ENCODE measurements around the gene ADAMTS17.
"Not testable (repeated sequence)": the region's sequence is repeated elsewhere in the genome, so short reads cannot be mapped to it uniquely, and the experiment has no call there.

The ADAMTS17 gene

DNA sequence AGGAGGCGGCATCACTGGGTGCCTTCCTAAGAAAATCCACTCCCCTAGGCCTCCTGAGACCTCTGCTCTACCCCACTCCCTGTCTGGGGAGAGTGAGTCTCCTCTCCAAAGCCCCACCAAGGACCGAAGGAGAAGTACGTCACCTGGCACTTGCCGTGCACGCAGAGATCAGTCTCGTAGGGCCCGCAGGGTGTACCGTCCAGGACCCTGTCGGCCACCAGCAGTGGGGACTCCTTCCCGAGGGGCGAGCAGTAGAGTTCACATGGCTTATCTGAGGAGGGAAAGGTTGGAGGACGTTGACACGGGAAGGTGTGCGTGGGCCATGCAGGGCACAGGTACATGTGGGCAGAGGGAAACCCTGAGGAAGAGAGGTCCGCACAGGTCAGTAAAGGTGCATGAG, 232.9 kb downstream of the ADAMTS17 start:
- DNase-seq (ENCODE audit: low spot score), result no peak

DNA sequence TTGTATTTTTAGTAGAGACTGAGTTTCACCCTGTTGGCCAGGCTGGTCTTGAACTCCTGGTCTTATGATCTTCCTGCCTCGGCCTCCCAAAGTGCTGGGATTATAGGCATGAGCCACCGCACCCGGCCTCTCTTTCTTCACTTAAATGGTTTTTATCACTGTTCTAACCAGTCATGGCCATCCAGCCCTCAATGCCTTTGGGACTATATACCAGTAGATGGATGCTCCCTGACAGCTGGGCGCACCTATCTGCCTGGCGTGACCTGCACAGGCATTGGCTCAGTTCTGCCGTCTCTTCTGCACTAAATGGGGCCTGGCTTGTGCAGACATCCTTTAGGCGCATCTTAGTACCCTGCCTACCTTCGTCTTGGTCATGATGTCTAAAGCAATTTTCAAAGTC, 233.4 kb downstream of the ADAMTS17 start:
- DNase-seq (ENCODE audit: low spot score), result no peak

DNA sequence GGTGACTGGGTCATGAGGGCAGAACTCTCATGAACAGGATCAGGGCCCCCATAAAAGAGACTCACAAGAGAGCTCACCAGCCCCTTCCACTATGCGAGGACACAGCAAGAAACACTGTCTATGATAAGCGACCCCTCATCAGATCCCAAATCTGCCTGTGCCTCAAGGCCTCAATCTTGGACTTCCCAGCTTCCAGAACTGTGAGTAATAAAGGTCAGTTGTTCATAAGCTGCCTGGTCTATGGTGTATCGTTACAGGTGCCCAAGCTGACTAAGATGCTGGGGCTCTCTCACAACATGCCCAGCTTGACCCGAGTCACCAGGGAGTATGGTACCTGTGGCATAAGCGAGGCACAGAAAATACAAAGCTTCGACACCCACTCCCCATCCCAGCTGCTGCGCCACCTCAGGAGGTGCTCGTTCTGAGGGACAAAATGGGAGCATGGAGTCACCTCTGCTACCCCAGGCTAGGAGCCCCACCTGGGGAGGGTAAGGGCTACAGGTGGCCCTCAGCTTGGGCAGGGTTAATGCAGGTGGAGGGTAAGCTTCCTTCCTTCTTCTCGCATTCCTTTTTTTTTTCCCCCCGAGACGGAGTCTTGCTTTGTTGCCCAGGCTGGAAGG, 234.1 kb downstream of the ADAMTS17 start:
- no peak for DNase-seq (ENCODE audit: low spot score)

DNA sequence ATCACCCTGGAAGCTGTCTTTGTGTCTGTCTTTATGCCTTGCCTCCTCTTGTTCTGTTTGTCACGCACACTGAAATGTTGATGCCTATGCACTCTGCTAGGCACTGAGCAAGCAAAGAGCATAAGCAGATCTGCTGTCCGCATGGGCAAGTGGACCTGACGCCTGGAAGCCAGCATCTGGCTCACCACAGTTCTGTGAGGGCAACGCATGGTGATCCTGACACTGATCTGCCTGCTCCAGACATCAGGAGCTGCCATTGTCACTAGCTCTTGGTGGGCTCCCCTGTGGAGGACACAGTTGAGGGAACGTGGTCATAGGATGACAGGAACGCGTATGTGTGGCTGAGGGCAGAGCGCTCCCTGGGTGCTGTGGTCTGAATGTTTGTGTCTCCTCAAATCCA, 234.6 kb downstream of the ADAMTS17 start:
- no peak for DNase-seq (ENCODE audit: low spot score)

DNA sequence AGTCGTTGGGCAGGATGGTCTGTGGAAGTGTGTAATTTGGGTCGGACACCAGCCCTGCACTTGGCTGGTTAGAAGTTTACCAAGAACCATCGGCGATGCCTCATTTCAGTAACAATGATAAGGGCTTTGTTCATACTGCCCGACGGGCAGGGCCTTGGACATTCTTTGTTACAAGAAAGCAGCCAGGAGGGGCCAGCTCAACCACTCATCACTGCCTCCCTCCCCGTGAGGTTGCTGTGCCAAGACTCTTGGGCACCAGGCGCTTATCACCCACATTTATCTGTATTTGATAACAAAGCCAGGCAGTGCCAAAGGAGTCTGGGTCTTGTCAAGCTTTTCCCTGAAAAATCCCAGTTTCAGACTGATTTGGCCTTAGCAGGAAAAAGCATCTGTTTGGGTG, 235.0 kb downstream of the ADAMTS17 start:
- no peak for DNase-seq (ENCODE audit: low spot score)

DNA sequence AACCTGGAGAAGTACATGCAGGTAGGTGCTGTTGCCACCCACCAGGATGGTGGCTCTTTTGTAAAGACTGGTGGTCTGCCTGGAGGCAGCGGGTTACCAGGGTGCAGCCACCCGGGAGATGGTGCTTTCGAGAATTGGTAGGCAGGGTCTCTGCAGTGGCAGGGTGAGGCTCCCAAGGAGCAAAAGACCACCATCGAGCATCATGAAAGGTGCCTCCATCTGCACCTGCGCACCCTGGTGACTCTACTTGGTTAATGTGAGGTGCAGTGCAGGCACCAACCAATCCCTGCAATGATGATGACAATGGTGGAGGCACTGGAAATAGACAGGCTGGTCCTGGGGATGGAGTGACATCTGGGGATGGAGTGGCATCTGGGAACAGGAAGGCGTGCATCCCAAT, 236.7 kb downstream of the ADAMTS17 start:
- DNase-seq (ENCODE audit: low spot score), result no peak

DNA sequence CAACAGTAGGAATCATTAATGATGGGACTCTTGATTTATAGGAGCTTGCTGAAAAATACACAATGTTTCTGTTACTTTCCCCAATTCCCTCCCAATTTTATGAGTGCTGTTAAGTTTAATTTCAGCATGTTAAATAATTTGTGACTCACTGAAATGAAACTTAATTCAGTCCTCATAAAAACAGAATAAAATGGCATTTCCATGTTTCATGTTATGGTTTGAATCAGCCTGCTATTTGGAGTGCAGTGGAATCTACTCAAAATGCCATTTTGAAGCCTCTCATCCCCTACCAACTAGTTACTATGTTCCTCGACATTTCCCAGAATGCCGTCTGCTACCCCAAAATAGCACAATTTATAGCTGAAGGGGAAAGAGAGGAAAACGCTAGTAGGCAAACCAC, 237.5 kb downstream of the ADAMTS17 start:
- DNase-seq (ENCODE audit: low spot score), result no peak

DNA sequence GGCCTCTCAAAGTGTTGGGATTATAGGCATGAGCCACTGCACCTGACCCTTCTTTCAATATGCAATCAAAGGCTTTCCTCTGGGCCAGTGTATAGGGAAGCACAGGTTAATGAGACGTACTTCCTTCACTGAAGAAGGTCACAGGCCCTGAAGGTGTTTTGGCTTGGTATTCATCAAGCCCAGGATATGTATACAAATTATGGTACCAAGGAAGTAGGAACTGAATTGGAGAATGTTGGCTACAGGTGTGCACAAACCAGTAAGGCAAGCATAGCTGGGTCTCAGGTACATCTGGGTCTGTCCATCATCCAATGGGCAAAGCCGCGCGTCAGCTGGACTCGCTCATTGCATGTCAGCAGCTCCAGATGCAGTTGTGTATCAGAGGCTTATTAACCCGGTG, 237.9 kb downstream of the ADAMTS17 start:
- no peak for DNase-seq (ENCODE audit: low spot score)

DNA sequence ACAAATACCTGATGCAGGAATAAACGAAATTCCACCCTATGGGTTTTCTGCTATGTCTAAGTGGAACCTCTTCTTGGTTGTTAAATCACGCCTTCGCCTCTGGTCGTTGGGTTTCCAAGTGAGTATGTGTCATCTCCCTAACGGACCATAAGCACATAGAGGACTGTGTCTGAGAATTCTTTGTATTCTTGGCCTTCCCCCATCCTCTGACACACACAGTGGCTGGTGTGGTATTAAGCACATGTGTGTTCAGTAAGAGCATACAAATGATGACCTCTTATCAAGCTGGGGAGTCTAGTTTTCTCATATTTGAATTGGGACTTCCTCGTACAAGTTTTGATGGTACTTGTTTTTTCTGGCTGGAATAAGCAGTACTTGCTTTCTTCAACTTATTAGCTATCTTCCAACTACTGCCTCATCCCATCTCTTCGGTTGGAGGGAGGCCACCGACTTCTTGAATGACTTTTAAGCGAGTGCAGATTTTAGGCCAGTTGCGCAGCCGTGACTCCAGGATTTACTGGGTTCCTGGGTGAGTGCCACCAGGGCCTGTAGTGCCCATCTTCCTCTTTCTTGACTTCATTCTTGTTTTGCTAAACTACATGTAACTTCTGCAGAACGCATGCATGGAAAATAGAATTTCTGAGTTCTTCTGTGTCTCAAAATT, 240.2 kb downstream of the ADAMTS17 start:
- DNase-seq (ENCODE audit: low spot score), result no peak

DNA sequence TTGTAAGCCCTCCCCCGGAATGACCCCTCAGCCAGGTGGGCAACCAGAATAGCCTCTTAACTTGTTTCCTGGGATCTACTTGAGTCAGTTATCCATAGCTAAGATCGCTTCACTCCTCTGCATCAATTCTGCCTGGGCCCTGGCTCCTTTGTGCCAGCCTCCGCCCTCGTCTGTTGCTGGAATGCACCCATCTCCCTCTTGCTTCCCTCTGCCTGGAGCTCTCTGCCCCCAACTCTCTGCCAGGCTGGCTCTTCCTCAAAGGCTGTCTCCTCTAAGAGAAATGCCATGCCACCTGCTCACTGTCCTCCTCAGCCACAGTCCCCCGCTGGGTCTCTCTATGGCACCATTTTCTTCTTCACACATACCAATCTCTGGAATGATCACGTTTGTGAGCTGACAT, 240.8 kb downstream of the ADAMTS17 start:
- no peak for DNase-seq (ENCODE audit: low spot score)

DNA sequence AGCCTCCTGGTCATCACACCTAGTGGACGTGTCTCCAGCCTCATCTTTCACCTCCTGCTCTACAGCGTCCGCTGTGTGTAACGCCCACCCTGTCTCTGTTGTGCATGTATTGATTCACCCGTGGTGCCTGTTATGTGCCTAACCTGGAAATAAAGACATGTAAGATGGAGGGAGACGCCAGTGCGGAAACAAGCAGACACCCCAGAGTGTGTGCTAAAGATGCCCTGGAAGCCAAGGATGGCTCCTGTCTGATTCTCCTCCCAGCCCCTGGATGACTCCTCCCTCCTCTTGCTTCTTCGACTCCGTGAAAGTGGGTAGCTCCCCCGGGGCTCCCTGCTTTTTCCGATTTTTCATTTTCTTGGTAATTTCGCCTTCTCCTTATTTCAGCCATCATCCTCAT, 241.8 kb downstream of the ADAMTS17 start:
- no peak for DNase-seq (ENCODE audit: low spot score)

DNA sequence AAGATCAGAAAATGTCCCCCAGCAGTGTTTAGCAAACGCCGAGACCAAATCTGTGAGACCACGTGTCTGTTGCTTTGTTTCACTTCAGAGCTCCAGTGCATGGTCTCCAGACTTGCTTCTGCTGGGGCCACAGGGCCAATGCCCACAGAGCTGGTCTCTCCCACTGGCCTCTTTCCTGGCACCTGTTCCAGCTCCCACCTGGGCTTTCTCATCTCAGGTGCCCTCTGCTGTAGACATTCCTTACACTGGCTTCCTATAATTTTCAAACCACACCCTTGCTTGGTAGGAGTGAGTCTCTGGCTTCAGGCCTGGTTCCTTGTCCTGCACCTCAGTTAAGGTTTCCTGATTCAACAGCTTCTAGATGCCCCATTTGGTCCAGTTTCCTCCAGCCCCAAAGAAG, 243.1 kb downstream of the ADAMTS17 start:
- DNase-seq (ENCODE audit: low spot score), result no peak

DNA sequence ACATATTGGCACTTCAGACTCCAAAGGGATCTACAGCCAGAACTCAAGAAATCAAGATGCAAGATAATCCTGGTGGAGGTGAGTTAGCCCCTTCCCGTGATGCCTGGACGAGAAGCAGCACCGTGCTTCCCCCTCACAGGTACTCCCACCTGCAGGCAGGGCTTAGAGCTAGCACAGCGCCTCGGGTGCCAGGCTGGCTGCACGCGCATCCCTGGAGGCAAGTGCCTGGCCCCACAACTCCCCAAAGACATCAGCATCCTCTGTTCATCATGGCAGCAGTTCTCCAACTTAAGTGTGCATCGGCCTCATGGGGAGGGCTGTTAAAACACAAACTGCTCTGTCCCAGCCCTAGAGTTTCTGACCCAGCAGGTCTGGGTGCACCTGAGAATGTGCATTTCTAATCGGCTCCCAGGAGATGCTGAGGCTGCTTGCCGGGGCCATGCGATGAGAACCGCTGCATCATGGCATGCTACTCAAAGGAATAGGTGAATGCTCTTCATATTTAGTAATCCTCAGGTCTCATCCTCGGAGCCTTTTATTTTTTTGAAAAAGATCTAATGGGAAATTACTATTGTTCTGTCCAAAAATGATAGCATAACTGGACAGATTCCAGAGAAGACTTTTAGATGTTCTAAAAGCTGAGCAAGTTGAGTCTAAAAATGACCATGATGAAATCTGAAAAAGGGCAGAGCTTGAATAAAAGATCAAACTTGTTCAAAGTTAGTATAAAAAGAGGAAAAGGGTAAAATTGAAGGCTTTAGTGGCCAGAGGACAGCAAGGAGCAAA, 244.2 kb downstream of the ADAMTS17 start:
- no peak for DNase-seq (ENCODE audit: low spot score)

DNA sequence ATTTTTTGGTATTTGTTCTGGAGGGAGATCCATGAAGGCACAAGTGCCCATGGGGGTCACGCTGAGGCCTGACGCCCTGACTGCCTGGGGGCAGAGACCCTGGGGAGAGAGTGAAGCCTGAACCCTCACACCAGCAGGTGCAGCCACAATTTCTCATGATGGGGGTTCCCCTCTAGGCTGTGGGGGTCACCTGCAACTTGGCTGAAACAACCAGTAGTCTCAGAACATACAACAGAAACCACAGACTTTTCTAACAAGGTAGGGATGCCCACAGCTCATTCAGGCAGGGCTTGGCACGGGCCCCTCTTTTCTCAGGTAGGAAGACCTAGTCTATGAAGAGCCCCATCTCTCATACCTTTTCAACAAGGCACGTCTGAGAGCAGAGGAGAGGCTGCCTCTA, 245.1 kb downstream of the ADAMTS17 start:
- DNase-seq (ENCODE audit: low spot score), result no peak

DNA sequence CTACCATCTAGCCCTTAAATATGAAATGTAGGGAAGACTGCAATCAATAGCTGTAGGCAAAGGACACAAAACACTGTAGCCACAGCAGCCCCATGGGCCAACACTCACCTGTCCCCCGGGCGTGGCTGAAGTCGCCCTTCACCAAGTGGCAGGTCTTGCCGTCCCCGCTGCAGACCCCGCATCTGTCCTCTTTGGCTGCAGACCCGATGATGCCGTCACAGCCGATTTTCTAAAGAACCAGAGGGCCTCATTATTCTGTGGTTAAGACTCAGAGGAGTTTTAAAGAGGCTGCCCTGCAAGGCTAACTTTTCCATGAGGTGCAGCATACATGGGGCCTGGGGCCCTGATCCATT, 245.6 kb downstream of the ADAMTS17 start:
- DNase-seq (ENCODE audit: low spot score), result no peak

DNA sequence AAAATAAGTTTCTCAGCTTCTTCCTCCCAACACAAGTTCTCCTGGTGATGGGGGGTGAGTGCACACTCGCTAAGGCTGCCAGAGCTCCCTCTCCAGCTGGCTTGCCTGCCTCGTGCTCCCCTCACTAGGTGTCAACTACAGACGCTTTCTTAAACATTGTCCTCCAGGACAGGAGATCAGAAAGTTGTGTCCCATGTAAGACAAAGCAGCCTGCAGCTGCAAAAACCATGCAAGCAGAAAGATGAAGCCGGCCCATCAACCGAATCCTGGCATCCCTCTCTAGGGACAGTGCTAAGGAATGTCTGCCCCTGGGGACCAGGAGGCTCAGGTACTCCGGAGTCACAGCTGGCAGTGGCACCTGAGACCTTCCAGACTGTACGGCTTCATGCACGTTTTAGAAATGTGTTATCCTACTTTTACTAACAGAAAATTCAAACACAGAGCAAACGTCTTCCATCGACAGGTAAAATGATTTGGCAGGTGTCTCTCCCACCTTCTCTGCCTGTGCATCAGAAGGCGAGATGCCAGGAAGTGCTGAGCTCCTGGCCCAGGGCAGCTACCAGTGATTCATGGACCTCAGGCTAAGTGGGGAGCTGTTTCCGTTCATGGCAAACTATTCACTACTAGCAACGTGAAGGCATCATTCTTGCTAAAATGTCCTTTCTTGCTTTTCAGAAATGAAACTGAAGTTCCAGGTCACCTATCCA, 246.1 kb downstream of the ADAMTS17 start:
- no peak for DNase-seq (ENCODE audit: low spot score)

DNA sequence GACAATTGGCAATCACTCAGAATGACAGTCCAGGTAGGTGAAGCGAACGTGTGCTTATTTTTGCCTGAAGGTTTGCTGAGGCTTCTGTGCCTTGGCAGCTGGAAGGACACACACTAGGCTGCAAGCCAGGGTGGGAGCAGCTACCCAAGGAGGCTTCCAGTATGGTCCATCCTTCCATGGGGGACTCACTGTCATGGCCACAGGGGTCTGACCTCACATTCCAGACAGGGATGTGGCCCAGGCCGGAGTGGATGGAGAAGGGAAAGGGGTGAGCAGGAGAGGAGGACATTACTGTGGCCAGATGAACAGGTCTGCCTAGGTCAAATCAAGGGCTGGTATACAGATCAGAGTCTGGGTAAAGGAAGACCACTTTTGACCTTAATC, 247.7 kb downstream of the ADAMTS17 start:
- DNase-seq (ENCODE audit: low spot score), result no peak

DNA sequence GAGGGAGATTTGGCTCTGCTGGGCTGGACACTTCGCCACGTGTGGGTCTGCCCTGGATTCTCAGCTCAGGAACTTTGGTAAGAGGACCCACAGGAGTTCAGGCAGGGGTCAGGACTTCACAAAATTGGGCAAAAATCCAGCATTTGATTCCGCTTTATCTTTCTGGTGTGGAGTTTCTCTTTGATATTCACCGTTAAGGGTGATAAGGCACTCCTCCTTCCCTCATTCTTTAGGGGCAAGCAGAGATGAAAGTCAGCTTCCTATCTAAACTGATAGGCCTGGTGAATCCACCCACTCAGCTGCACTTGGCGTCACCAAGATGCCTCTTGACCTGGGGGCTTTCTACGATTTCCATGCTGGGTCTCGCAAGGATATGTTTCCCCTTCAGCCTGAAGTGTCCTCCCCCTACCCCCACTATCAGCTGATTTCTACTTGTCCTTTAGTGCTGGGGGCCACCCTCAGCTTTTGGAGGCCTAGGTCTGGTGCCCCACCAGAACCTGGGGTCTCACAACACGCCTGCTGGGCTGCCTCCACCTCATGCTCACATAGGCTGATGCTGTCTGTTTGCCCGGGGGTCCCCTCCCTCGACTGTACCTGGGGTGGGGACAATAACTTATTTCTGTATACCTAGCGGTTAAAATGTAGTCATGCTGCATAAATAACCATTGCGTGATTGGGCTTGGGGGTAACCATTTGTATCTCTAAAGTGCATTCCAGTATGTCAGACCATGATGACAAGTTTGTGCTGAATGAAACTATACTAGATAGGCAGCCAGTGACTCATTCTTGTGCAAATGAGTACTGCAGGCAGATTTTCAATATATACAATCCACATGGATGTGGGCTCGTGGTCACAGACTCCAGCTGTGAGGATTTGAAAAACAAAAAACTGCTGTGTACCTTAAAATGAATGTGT, 248.3 kb downstream of the ADAMTS17 start:
- DNase-seq (ENCODE audit: low spot score), result no peak

DNA sequence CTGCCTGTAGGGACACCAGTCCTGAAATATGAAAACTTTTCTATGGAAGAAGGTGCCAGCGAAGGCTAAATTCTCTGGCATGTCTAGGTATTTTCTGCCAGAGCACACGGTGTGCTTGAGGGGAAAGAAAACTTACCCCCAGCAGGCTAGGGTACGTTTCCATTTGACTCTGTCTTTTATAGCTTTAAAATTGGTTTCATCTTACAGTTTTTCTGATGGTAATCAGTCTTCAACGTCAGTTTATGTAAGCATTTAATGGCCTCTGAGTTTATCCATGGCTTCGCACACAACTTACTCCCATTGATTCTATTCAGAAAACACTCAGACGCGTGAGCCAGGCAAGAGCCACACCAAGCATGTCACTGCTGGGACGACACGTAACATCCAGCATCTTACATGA, 249.7 kb downstream of the ADAMTS17 start:
- DNase-seq (ENCODE audit: low spot score), result no peak

DNA sequence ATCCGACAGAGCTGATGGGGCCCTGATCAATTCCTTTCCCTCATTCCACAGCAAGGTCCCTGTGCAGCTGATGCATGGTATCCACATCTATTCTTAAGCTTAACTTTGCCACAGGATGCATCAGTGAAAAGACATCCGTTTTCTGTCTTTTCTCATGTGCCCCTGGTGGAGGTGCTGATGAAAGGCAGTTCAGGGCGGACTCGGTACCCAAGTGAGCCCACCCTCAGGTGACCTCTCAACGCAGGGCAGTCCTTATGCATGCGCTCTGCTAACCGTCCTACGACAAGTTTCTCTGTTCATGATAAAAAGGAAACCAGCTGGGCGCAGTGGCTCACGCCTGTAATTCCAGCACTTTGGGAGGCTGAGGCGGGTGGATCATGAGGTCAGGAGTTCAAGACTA, 251.4 kb downstream of the ADAMTS17 start:
- DNase-seq (ENCODE audit: low spot score), result no peak

DNA sequence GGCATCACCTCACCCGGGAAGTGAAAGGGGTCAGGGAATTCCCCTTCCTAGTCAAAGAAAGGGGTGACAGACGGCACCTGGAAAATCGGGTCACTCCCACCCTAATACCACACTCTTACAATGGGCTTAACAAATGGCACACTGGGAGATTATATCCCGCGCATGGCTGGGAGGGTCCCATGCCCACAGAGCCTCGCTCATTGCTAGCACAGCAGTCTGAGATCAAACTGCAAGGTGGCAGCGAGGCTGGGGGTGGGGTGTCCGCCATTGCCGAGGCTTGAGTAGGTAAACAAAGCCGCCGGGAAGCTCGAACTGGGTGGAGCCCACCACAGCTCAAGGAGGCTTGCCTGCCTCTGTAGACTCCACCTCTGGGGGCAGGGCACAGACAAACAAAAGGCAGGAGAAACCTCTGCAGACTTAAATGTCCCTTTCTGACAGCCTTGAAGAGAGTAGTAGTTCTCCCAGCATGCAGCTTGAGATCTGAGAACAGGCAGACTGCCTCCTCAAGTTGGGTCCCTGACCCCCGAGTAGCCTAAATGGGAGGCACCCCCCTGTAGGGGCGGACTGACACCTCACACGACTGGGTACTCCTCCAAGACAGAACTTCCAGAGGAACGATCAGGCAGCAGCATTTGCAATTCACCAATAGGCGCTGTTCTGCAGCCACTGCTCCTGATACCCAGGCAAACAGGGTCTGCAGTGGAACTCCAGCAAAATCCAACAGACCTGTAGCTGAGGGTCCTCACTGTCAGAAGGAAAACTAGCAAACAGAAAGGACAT, 257.5 kb downstream of the ADAMTS17 start:
- not testable (repeated sequence) for DNase-seq (ENCODE audit: low spot score)
